Osteoblast (primary cell): Measurements from ENCODE around the gene NSD2. TPM values are rescaled to one million over a fixed set of nuclear protein-coding genes. Genes with fewer than 3 reads are reported as not detected.

Experiments
- DNase-seq: peaks from one replicate; pipeline ENCODE4 v3.0.0; 2011; ENCODE audit warnings: low spot score, mixed read lengths; ENCODE audit not compliant: insufficient read length; ENCODE audit errors: missing footprints
- H2AFZ ChIP-seq: 2 replicates; pipeline ENCODE4 v1.6.0; 2011; ENCODE audit warnings: mild to moderate bottlenecking, low read length
- H3K27ac ChIP-seq: 2 replicates; pipeline ENCODE4 v1.5.1; 2011; ENCODE audit warnings: mild to moderate bottlenecking, low read depth, low read length, moderate library complexity
- H3K27me3 ChIP-seq: 2 replicates; pipeline ENCODE4 v1.6.0; 2012; ENCODE audit warnings: mild to moderate bottlenecking, control low read depth, inconsistent platforms, low read length, moderate library complexity; ENCODE audit not compliant: insufficient read depth
- H3K36me3 ChIP-seq: 2 replicates; pipeline ENCODE4 v1.5.1; 2011; ENCODE audit warnings: mild to moderate bottlenecking, low read length, control low read depth, moderate library complexity; ENCODE audit not compliant: insufficient read depth
- H3K4me1 ChIP-seq: 2 replicates; pipeline ENCODE4 v1.5.1; 2011; ENCODE audit warnings: mild to moderate bottlenecking, low read length, control low read depth, moderate library complexity; ENCODE audit not compliant: insufficient read depth
- H3K4me2 ChIP-seq: 2 replicates; pipeline ENCODE4 v1.6.0; 2011; ENCODE audit warnings: mild to moderate bottlenecking, low read length; ENCODE audit not compliant: insufficient read depth
- H3K4me3 ChIP-seq: fragments of 200-600 bp; sonication (generic); 3 replicates; pipeline ENCODE4 v1.5.1; 2012; ENCODE audit warnings: mild to moderate bottlenecking, low read length, inconsistent platforms; ENCODE audit not compliant: insufficient read depth
- H3K79me2 ChIP-seq: 2 replicates; pipeline ENCODE4 v1.6.0; 2012; ENCODE audit warnings: mild to moderate bottlenecking, low read length, control low read depth, inconsistent platforms; ENCODE audit not compliant: insufficient read depth
- H3K9me3 ChIP-seq: 2 replicates; pipeline ENCODE4 v1.5.1; 2011; ENCODE audit warnings: low read depth, low read length, control low read depth
- H4K20me1 ChIP-seq: 2 replicates; pipeline ENCODE4 v1.6.0; 2012; ENCODE audit warnings: mild to moderate bottlenecking, low read length, control low read depth; ENCODE audit not compliant: insufficient read depth
- total RNA-seq: library from RNA; depleted of rRNA; stranded (reverse); fragments of >200 nt; gene quantifications from 2 replicates; pipeline ENCODE4 v1.2.3, GENCODE V29; 2012
- TF ChIP-seq, protein P1 (sequence below): IDR thresholded peaks from 2 replicates; pipeline ENCODE4 v1.5.1; 2011; ENCODE audit warnings: mild to moderate bottlenecking, low read depth, low read length, moderate library complexity; ENCODE audit errors: extremely low read depth

Gene NSD2
- total RNA-seq, 1 donor, result 58.6 TPM

DNA sequence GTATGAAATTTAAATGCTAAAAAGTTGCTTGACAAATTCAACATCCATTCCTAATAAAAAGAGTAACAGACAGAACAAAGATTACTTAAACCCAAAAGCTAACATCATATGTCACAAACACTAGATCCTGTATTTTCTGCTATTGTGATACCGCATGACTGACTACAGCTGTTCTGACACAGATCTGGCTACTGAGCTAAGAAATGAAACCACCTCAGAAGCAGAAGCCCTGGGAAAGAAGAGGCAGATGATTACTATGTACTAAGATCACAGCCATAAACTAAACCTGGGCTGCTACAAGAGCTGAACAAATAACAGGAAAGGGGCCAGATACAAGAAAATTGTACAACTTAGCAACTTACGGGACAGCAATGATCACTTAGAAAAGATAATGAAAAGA is 24.6 kb upstream of the NSD2 start:
- Histone ChIP-seq H3K79me2 (peaks cover 62% of the 10 kb centered on the region), H4K20me1 (peaks cover 38% of the 10 kb centered on the region)

DNA sequence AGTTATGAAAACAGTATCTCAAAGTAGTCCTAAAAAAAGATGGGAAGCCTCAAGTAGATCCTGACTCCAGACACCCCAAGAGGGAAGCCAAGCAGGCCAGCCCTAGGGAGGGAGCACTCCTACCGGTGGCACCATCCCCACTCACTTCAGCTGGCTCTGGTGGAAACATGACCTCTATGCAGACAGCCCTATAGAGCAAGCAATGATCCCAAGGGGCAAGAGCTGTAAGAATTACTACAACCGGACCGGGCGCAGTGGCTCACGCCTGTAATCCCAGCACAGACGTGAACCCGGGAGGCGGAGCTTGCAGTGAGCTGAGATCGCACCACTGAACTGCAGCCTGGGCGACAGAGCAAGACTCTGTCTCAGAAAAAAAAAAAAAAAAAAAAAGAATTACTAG is 20.9 kb upstream of the NSD2 start:
- H3K27ac ChIP-seq, result no peak overlapping the region
- peak; percentile 73 for DNase-seq
- H3K36me3 ChIP-seq, result peaks cover 17% of the 10 kb centered on the region
- H4K20me1 ChIP-seq, result peaks cover 29% of the 10 kb centered on the region
- TF ChIP-seq, protein P1, sequence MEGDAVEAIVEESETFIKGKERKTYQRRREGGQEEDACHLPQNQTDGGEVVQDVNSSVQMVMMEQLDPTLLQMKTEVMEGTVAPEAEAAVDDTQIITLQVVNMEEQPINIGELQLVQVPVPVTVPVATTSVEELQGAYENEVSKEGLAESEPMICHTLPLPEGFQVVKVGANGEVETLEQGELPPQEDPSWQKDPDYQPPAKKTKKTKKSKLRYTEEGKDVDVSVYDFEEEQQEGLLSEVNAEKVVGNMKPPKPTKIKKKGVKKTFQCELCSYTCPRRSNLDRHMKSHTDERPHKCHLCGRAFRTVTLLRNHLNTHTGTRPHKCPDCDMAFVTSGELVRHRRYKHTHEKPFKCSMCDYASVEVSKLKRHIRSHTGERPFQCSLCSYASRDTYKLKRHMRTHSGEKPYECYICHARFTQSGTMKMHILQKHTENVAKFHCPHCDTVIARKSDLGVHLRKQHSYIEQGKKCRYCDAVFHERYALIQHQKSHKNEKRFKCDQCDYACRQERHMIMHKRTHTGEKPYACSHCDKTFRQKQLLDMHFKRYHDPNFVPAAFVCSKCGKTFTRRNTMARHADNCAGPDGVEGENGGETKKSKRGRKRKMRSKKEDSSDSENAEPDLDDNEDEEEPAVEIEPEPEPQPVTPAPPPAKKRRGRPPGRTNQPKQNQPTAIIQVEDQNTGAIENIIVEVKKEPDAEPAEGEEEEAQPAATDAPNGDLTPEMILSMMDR, result no peak
- H3K4me3 ChIP-seq, result no peak overlapping the region
- H3K27me3 ChIP-seq, result no peaks in the 10 kb centered on the region
- no peak overlapping the region for H2AFZ ChIP-seq
- peaks cover 74% of the 10 kb centered on the region for H3K79me2 ChIP-seq
- H3K4me2 ChIP-seq, result no peak overlapping the region
- peaks cover 11% of the 10 kb centered on the region for H3K4me1 ChIP-seq
- no peaks in the 10 kb centered on the region for H3K9me3 ChIP-seq

More for the DNA sequence above, 24.6 kb upstream of the NSD2 start:
- TF ChIP-seq, protein P1, result no peak
- no peak overlapping the region for H2AFZ ChIP-seq
- no peak for DNase-seq
- H3K36me3 ChIP-seq, result peaks cover 32% of the 10 kb centered on the region
- H3K27ac ChIP-seq, result no peak overlapping the region
- H3K4me3 ChIP-seq, result no peak overlapping the region
- H3K4me1 ChIP-seq, result peaks cover 20% of the 10 kb centered on the region
- no peaks in the 10 kb centered on the region for H3K9me3 ChIP-seq
- no peak overlapping the region for H3K4me2 ChIP-seq
- H3K27me3 ChIP-seq, result no peaks in the 10 kb centered on the region

DNA sequence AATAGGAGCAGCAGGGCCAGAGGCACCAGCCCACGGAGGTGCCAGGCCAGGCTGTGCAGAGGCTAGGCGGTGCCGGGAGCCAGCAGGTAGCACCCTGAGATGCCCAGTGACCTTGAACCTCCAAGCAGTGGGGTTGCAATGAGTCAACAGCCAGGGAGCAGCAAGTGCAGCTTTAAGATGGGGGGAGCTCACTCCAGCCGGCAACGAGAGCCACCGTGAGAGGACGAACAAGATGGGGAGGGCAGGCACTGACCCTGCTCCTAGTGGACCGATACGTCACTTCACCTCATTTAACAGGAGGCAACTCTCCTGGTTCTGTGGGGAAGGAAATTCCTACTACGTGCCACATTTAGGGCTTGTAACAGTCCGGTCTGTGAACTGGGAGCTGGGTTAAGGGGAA is 20.0 kb upstream of the NSD2 start:
- peaks cover 81% of the 10 kb centered on the region for H3K79me2 ChIP-seq
- TF ChIP-seq, protein P1, result no peak
- DNase-seq, result peak; percentile 81

DNA sequence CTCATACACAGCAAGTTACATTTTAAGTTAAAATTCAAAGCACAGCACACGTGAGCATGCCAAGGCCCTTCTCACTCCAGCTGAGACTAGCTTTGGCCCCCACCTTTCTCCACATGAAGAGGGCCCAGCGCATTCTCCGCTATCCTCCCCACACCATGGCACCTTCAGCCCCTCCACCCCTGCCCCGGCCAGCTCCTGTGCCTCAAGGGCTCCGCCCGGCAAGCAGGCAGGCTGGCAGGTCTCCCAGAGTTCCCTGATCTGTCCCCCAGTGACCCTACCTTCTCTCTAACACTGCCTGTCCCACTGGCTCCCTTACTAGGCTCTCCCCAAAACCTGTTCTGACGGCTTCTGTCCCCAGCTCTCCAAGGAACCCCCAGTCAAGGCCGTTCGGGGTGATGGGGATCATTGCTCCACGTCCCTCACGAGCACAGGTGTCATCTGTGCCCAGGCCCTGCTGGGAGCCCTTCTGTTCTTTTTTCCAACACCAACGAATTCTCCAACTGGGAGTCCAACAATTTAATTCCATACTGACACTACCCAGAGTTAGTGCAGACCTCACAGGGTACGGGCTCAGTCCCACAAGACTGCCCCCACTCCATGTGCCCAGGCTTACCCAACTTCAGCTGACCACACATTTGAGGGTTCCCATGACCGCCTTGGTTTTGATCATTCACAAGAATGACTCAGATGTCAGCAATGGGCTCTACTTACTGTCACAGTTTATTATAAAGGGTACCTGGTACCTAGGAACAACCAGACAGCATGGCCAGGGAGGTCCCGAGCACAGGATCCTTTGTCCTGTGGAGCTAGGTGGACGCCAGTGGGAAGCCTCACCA is 19.4 kb upstream of the NSD2 start:
- Histone ChIP-seq H3K4me1 (peaks cover 13% of the 10 kb centered on the region), H2AFZ (no peak overlapping the region), H3K4me3 (no peak overlapping the region), H3K36me3 (peaks cover 11% of the 10 kb centered on the region), H3K4me2 (no peak overlapping the region), H4K20me1 (peaks cover 29% of the 10 kb centered on the region), H3K79me2 (peaks cover 83% of the 10 kb centered on the region), H3K27me3 (no peaks in the 10 kb centered on the region), H3K9me3 (no peaks in the 10 kb centered on the region), H3K27ac (peak overlapping the region; percentile 6)
- TF ChIP-seq, protein P1, result no peak
- DNase-seq, result peak; percentile 82

More for the DNA sequence above, 20.0 kb upstream of the NSD2 start:
- Histone ChIP-seq H3K27me3 (no peaks in the 10 kb centered on the region), H4K20me1 (peaks cover 29% of the 10 kb centered on the region), H3K27ac (no peak overlapping the region), H3K4me1 (peaks cover 12% of the 10 kb centered on the region), H3K9me3 (no peaks in the 10 kb centered on the region), H3K4me3 (no peak overlapping the region), H3K36me3 (peaks cover 16% of the 10 kb centered on the region), H3K4me2 (no peak overlapping the region), H2AFZ (no peak overlapping the region)
